ENCODE results near the gene TSPAN10.
"Not testable (repeated sequence)": the region's sequence is repeated elsewhere in the genome, so short reads cannot be mapped to it uniquely, and the experiment has no call there.

Gene TSPAN10

DNA sequence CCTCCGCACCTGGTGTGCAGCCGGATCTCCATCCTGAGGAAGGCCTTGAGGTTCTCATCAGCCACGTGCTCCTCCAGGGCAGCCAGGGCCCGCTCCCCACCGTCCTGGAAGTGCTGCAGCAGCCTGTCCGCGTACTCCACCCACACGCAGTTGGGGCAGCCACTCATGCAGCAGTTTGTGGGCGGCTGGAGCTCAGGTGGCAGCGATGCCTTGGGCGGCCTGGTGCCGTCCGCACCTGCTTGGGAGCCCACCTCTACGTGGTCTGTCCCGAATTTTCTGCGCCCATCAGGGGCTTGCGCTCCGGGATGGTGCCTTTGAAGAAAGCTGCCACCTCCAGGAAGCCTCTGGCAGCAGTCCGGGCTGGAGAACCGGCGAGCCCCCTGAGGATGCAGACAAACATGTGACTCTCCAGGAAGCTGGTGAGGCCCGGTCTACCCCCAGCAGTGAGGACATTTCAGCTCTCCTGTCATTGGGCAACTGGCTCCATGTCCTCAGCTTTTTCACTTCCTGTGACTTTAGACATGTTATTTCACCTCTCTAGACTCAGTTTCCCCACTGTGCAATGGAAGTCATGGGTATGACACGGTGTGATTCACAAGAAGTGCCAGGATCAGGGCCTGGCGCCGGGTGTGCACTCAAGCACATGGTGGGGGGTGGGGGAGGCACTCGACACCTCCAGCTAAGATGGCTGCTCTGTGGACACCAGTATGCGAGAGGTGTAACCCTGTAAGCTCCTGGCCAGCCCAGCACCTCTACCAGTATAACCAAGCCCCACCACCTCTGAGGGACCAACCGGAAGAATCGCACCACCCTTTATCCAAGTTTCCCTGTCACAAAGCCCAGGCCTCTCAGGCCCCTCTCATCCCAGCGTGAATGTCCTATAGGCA, 28.5 kb downstream of the TSPAN10 start:
- H3K9me3 ChIP-seq (ENCODE audit: control insufficient read depth, insufficient read depth, low read length) = no peaks in the 10 kb centered on the region
- H3K9ac ChIP-seq (ENCODE audit: low read depth, low read length) = peak overlapping the region; percentile 27; the same call in 1 of the 2 replicates
- peaks cover 5% of the 10 kb centered on the region; the same call in 1 of the 2 replicates for H3K4me1 ChIP-seq (ENCODE audit: control insufficient read depth, insufficient read depth, low read length)
- H3K4me3 ChIP-seq (ENCODE audit: low read depth, low read length) = peak overlapping the region; percentile 93
- H3K27me3 ChIP-seq (ENCODE audit: control insufficient read depth, insufficient read depth, low read length) = no peaks in the 10 kb centered on the region
- peaks cover 34% of the 10 kb centered on the region for H3K36me3 ChIP-seq (ENCODE audit: control insufficient read depth, insufficient read depth, low read length)
- peak overlapping the region; percentile 89 for H3K27ac ChIP-seq (ENCODE audit: low read depth, low read length)

- peak overlapping the region; percentile 89 for H3K27ac ChIP-seq (ENCODE audit: low read depth, low read length)
- peak overlapping the region; percentile 27; the same call in 1 of the 2 replicates for H3K9ac ChIP-seq (ENCODE audit: low read depth, low read length)
Measured at GRCh38 chr17:81666092-81666341, 29.0 kb downstream of the TSPAN10 start.

DNA sequence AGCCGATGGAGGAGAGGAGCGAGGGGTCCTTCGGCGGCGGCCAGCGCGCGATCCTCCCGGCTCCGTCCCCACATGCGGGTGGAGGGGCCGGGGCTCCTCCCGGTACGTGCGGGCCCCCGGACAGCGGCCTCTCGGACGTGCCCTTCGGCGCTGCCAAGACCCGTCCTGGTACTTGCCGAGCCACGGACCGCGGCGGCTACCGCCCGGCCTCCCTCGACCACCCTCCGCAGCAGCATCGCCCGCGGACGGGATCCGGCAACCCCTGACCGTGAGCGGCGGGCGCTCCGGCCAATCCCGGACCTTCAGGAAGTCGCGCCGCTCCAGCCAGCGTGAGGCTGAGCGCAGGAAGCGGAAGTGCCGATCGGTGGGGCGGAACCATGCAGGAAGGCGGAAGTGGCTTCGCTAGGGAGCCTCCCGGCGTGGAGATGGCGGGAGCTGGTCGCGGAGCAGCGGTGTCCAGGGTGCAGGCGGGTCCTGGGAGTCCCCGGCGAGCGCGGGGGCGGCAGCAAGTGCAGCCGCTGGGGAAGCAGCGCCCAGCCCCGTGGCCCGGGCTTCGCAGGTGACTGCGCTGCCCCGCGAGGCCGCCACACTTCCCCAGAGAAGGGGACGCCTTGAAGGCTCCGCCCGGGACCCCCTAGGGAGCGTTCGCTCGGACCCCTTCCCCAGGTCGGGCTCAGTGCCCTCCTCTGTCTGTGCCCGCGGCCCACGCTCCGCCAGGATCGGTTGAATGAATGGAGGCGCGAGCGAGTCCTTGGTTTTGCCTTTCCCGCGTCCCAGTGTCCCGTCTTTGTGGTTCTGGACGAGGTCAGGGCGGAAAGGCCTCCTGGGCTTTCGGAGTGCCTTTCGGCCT, 29.6 kb downstream of the TSPAN10 start, which contains the start of the genes CCDC137 and OXLD1:
Gene CCDC137, plus strand, starts transcription at position 396 of the 850 bp plus-strand sequence. Its CDS starts 30 bp downstream, at position 426.
Gene OXLD1, minus strand, starts transcription at position 264 of the 850 bp plus-strand sequence. Its CDS starts 28 bp downstream, at position 236.
- H3K36me3 ChIP-seq (ENCODE audit: control insufficient read depth, insufficient read depth, low read length) = peaks cover 45% of the 10 kb centered on the region

More at GRCh38 chr17:81666092-81666341, 29.0 kb downstream of the TSPAN10 start:
- Histone ChIP-seq H3K9me3 (ENCODE audit: control insufficient read depth, insufficient read depth, low read length) (no peaks in the 10 kb centered on the region), H3K27me3 (ENCODE audit: control insufficient read depth, insufficient read depth, low read length) (no peaks in the 10 kb centered on the region), H3K4me1 (ENCODE audit: control insufficient read depth, insufficient read depth, low read length) (peaks cover 5% of the 10 kb centered on the region; the same call in 1 of the 2 replicates), H3K36me3 (ENCODE audit: control insufficient read depth, insufficient read depth, low read length) (peaks cover 39% of the 10 kb centered on the region), H3K4me3 (ENCODE audit: low read depth, low read length) (peak overlapping the region; percentile 93)

DNA sequence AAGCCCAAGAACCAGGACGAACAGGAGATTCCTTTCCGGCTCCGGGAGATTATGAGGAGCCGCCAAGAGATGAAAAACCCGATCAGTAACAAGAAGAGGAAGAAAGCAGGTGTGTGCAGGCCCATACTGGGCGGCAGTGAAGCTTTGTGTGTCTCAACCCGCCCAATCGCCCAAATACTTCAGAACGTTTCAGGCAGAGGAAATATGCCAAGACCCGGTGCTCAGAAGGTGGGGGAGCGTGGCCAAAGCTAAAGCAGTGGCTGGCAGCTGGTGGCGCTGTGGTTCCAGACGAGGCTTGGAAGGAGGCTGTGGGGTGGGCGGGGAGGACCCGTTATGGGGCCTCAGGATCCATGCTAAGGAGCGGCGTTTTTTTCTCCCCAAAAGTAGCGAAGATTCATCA, 30.8 kb downstream of the TSPAN10 start:
- H3K27ac ChIP-seq (ENCODE audit: low read depth, low read length) = no peak overlapping the region
- no peaks in the 10 kb centered on the region for H3K27me3 ChIP-seq (ENCODE audit: control insufficient read depth, insufficient read depth, low read length)
- H3K4me3 ChIP-seq (ENCODE audit: low read depth, low read length) = 0 out of 2 replicates have a peak overlapping the region, but pooled peaks have one; percentile 14
- H3K36me3 ChIP-seq (ENCODE audit: control insufficient read depth, insufficient read depth, low read length) = peaks cover 57% of the 10 kb centered on the region
- no peak overlapping the region for H3K9ac ChIP-seq (ENCODE audit: low read depth, low read length)
- H3K9me3 ChIP-seq (ENCODE audit: control insufficient read depth, insufficient read depth, low read length) = no peaks in the 10 kb centered on the region
- peaks cover 5% of the 10 kb centered on the region; the same call in 1 of the 2 replicates for H3K4me1 ChIP-seq (ENCODE audit: control insufficient read depth, insufficient read depth, low read length)

More for the DNA sequence above, 29.6 kb downstream of the TSPAN10 start, which contains the start of the genes CCDC137 and OXLD1:
- Histone ChIP-seq H3K27ac (ENCODE audit: low read depth, low read length) (peak within 1 kb of the TSS; percentile 89), H3K4me3 (ENCODE audit: low read depth, low read length) (peak within 1 kb of the TSS; percentile 93), H3K9ac (ENCODE audit: low read depth, low read length) (peak within 1 kb of the TSS; percentile 85), H3K4me1 (ENCODE audit: control insufficient read depth, insufficient read depth, low read length) (peaks cover 5% of the 10 kb centered on the region; the same call in 1 of the 2 replicates), H3K9me3 (ENCODE audit: control insufficient read depth, insufficient read depth, low read length) (no peaks in the 10 kb centered on the region), H3K27me3 (ENCODE audit: control insufficient read depth, insufficient read depth, low read length) (no peaks in the 10 kb centered on the region)

GRCh38 chr17:81672504-81672903, 35.5 kb downstream of the TSPAN10 start:
- H3K9me3 ChIP-seq (ENCODE audit: control insufficient read depth, insufficient read depth, low read length) = no peaks in the 10 kb centered on the region
- no peaks in the 10 kb centered on the region for H3K4me1 ChIP-seq (ENCODE audit: control insufficient read depth, insufficient read depth, low read length)
- H3K27me3 ChIP-seq (ENCODE audit: control insufficient read depth, insufficient read depth, low read length) = no peaks in the 10 kb centered on the region
- no peak overlapping the region for H3K27ac ChIP-seq (ENCODE audit: low read depth, low read length)
- peaks cover 68% of the 10 kb centered on the region for H3K36me3 ChIP-seq (ENCODE audit: control insufficient read depth, insufficient read depth, low read length)
- no peak overlapping the region for H3K4me3 ChIP-seq (ENCODE audit: low read depth, low read length)
- no peak overlapping the region for H3K9ac ChIP-seq (ENCODE audit: low read depth, low read length)

GRCh38 chr17:81672954-81673353, 36.0 kb downstream of the TSPAN10 start:
- Histone ChIP-seq H3K36me3 (ENCODE audit: control insufficient read depth, insufficient read depth, low read length) (peaks cover 65% of the 10 kb centered on the region), H3K9ac (ENCODE audit: low read depth, low read length) (no peak overlapping the region), H3K27ac (ENCODE audit: low read depth, low read length) (no peak overlapping the region), H3K9me3 (ENCODE audit: control insufficient read depth, insufficient read depth, low read length) (no peaks in the 10 kb centered on the region), H3K4me1 (ENCODE audit: control insufficient read depth, insufficient read depth, low read length) (no peaks in the 10 kb centered on the region), H3K27me3 (ENCODE audit: control insufficient read depth, insufficient read depth, low read length) (no peaks in the 10 kb centered on the region), H3K4me3 (ENCODE audit: low read depth, low read length) (no peak overlapping the region)

DNA sequence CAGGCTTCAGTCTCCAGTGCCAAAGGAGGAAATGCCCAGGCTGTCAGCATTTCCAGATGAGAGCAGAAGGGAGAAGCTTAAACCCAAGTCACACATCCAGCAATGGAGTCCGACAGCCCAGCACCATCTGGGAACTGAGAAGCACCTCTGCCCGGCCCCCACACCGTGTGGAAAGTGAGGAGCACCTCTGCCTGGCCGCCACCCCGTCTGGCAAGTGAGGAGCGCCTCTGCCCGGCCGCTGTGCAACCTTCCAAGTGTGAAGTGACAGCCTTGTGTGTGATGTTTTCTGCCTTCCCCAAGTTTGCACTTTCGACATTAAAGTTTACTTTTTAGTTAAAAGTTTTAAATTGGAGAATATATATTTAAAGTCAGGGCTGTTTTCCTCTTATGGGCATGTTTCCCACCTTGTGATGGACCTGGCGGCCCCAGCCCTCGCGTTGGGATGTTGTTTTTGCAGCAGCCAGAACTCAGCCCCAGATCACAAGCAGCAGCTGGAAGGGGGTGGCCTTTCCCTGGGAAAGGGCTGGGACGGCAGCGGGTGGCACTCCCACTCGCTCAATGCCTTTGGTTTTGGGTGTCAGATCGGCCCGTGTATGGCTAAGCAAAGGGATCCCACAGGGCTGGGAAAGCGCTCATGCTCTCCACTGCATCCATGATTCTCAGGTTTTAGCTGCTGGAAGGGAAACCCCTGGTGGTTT, 36.7 kb downstream of the TSPAN10 start:
- Histone ChIP-seq H3K36me3 (ENCODE audit: control insufficient read depth, insufficient read depth, low read length) (peaks cover 57% of the 10 kb centered on the region), H3K4me3 (ENCODE audit: low read depth, low read length) (no peak overlapping the region), H3K9me3 (ENCODE audit: control insufficient read depth, insufficient read depth, low read length) (no peaks in the 10 kb centered on the region), H3K4me1 (ENCODE audit: control insufficient read depth, insufficient read depth, low read length) (no peaks in the 10 kb centered on the region), H3K9ac (ENCODE audit: low read depth, low read length) (no peak overlapping the region), H3K27ac (ENCODE audit: low read depth, low read length) (no peak overlapping the region), H3K27me3 (ENCODE audit: control insufficient read depth, insufficient read depth, low read length) (no peaks in the 10 kb centered on the region)

DNA sequence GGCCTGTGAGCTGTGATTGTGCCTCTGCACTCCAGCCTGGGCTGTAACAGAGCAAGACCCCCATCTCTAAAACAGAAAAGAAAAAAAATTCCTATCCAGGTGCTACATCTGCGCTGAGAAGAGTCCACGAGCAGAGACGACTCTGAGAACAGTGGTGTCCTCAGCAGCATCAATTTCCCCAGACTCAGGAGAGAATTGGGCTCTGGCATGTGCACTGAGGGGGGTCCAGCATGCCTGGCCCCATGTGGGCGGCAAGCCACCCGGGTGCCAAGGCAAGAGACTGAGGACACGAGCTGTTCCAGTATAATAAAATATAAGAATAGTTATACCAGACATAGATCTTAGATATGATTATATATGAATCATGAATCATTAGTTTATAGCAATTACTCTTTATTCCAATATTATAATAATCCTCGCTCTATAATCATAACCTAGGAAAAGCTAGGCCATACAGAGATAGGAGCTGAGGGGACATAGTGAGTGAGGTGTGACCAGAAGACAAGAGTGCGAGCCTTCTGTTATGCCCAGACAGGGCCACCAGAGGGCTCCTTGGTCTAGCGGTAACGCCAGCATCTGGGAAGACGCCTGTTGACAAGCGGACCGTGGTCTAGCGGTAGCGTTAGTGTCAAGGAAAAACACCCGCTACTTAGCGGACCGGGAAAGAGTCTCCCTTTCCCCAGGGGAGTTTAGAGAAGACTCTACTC, 38.7 kb downstream of the TSPAN10 start:
- not testable (repeated sequence) for H3K9ac ChIP-seq (ENCODE audit: low read depth, low read length); H3K4me1 ChIP-seq (ENCODE audit: control insufficient read depth, insufficient read depth, low read length); H3K27me3 ChIP-seq (ENCODE audit: control insufficient read depth, insufficient read depth, low read length); H3K9me3 ChIP-seq (ENCODE audit: control insufficient read depth, insufficient read depth, low read length); H3K4me3 ChIP-seq (ENCODE audit: low read depth, low read length); H3K27ac ChIP-seq (ENCODE audit: low read depth, low read length)
- peaks cover 38% of the 10 kb centered on the region for H3K36me3 ChIP-seq (ENCODE audit: control insufficient read depth, insufficient read depth, low read length)

GRCh38 chr17:81676906-81677305, 39.9 kb downstream of the TSPAN10 start:
- Histone ChIP-seq H3K4me1 (ENCODE audit: control insufficient read depth, insufficient read depth, low read length) (no peaks in the 10 kb centered on the region), H3K27ac (ENCODE audit: low read depth, low read length) (no peak overlapping the region), H3K27me3 (ENCODE audit: control insufficient read depth, insufficient read depth, low read length) (no peaks in the 10 kb centered on the region), H3K4me3 (ENCODE audit: low read depth, low read length) (no peak overlapping the region), H3K9me3 (ENCODE audit: control insufficient read depth, insufficient read depth, low read length) (no peaks in the 10 kb centered on the region), H3K36me3 (ENCODE audit: control insufficient read depth, insufficient read depth, low read length) (peaks cover 35% of the 10 kb centered on the region), H3K9ac (ENCODE audit: low read depth, low read length) (no peak overlapping the region)

DNA sequence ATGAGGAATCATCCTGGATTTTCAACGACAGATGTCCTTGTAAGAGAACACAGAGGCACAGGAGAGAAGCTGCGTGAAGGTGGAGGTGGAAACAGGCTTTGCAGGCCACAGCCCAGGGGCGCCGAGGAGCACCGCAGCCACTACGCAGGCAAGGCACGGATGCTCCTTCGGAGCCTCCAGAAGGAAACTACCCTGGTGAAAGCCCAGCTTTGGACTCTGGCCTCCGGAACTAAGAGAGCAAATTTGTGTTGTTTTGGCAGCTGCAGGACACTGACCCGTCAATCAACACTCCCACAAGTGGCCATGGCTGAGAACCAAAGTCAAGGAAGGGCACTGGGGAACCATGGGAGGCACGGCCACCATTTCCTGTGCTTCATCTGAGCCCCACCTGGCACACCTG, 43.2 kb downstream of the TSPAN10 start:
- Histone ChIP-seq H3K4me1 (ENCODE audit: control insufficient read depth, insufficient read depth, low read length) (peaks cover 9% of the 10 kb centered on the region), H3K9me3 (ENCODE audit: control insufficient read depth, insufficient read depth, low read length) (no peaks in the 10 kb centered on the region), H3K27me3 (ENCODE audit: control insufficient read depth, insufficient read depth, low read length) (no peaks in the 10 kb centered on the region), H3K9ac (ENCODE audit: low read depth, low read length) (no peak overlapping the region), H3K4me3 (ENCODE audit: low read depth, low read length) (no peak overlapping the region), H3K27ac (ENCODE audit: low read depth, low read length) (no peak overlapping the region), H3K36me3 (ENCODE audit: control insufficient read depth, insufficient read depth, low read length) (peaks cover 9% of the 10 kb centered on the region; the same call in 1 of the 2 replicates)

Data from HUES48 (cell line).